ENCODE results near the gene LGALS7B.

LGALS7B gene

GRCh38 chr19:38830039-38830733, 41.2 kb downstream of the LGALS7B start:
- DNase-seq (ENCODE audit: low read depth), result peak; percentile 49
- no peak overlapping the region for H3K4me3 ChIP-seq (ENCODE audit: low read length)
- TF ChIP-seq CTCF (conservative IDR thresholded peaks at IDR 0.05; ENCODE audit: low read length), result no peak

GRCh38 chr19:38831142-38831605, 42.2 kb downstream of the LGALS7B start:
- DNase-seq (ENCODE audit: low read depth), result peak; percentile 97
- TF ChIP-seq CTCF (conservative IDR thresholded peaks at IDR 0.05; ENCODE audit: low read length), result no peak
- peak overlapping the region; percentile 87 for H3K4me3 ChIP-seq (ENCODE audit: low read length)

- no peak for DNase-seq (ENCODE audit: low read depth)
- no peak overlapping the region for H3K4me3 ChIP-seq (ENCODE audit: low read length)
- no peak for TF ChIP-seq CTCF (conservative IDR thresholded peaks at IDR 0.05; ENCODE audit: low read length)
Measured at GRCh38 chr19:38833092-38833425, 44.1 kb downstream of the LGALS7B start.

- no peak for DNase-seq (ENCODE audit: low read depth)
- TF ChIP-seq CTCF (conservative IDR thresholded peaks at IDR 0.05; ENCODE audit: low read length), result no peak
- H3K4me3 ChIP-seq (ENCODE audit: low read length), result no peak overlapping the region
Measured at GRCh38 chr19:38834104-38834490, 45.1 kb downstream of the LGALS7B start.

- no peak for TF ChIP-seq CTCF (conservative IDR thresholded peaks at IDR 0.05; ENCODE audit: low read length)
- no peak overlapping the region for H3K4me3 ChIP-seq (ENCODE audit: low read length)
- DNase-seq (ENCODE audit: low read depth), result no peak
Measured at GRCh38 chr19:38834590-38834989, 45.6 kb downstream of the LGALS7B start.

GRCh38 chr19:38836159-38836982, 47.4 kb downstream of the LGALS7B start:
- no peak overlapping the region for H3K4me3 ChIP-seq (ENCODE audit: low read length)
- no peak for TF ChIP-seq CTCF (conservative IDR thresholded peaks at IDR 0.05; ENCODE audit: low read length)
- DNase-seq (ENCODE audit: low read depth), result no peak

All from AG10803 (cell line).